Testis (tissue), 2 donors: ENCODE data around the gene CHIT1.

ENCODE experiments used
- CTCF ChIP-seq, 3 experiments: fragments of 450-650 bp in 2 of 3; fragments of 200-600 bp in 1 of 3; sonication (generic) in 1 of 3; IDR thresholded peaks; one replicate each; pipeline ENCODE4 v1.5.1; 2016 to 2019; ENCODE audit warnings: antibody characterized with exemption in 3 of 3, mild to moderate bottlenecking in 2 of 3, moderate library complexity in 1 of 3
- POLR2A ChIP-seq: fragments of 450-650 bp; IDR thresholded peaks from one replicate; pipeline ENCODE4 v1.6.1; 2017; ENCODE audit warnings: antibody characterized with exemption, mild to moderate bottlenecking, moderate library complexity

GRCh38 chr1:203167913-203168200 lies 61.6 kb downstream of the CHIT1 start:
- no peak for TF ChIP-seq CTCF (IDR thresholded peaks at IDR 0.05)
- TF ChIP-seq POLR2A = no peak
